NCI-H2171 treated with DMSO at 0.1 percent for 48 hours (cell line): Measurements from ENCODE around the gene COL23A1.
A peak's percentile ranks its signal among the peaks of the same experiment; 100 is the strongest.

ENCODE experiments used
- DNase-seq: peaks from one replicate; lab custom pipeline; 2025; lab: John Stamatoyannopoulos, UW

COL23A1 gene

DNA sequence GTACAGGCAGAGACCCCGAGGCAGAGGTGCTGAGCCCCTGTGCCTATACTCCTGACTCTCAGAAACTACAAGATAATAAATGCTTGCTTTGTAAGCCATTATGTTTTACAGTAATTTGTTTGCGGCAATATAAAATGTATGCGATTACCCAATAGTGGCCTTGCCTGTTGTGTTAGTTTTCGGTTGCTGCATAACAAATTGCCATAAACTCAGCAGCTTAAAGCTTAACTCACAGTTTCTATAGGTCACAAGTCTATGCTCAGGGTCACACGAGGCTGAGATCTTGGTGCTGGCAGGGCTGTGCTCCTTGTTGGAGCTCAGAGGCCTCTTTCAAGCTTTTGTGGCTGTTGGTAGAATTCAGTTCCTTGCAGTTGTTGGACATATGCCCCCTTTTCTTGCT, 114.8 kb downstream of the COL23A1 start:
- no peak for DNase-seq

GRCh38 chr5:178474562-178475184, 115.5 kb downstream of the COL23A1 start:
- no peak for DNase-seq

- DNase-seq: no peak
Observed at GRCh38 chr5:178473854-178474253, 116.3 kb downstream of the COL23A1 start.

GRCh38 chr5:178472138-178472537, 118.1 kb downstream of the COL23A1 start:
- DNase-seq: no peak

DNA sequence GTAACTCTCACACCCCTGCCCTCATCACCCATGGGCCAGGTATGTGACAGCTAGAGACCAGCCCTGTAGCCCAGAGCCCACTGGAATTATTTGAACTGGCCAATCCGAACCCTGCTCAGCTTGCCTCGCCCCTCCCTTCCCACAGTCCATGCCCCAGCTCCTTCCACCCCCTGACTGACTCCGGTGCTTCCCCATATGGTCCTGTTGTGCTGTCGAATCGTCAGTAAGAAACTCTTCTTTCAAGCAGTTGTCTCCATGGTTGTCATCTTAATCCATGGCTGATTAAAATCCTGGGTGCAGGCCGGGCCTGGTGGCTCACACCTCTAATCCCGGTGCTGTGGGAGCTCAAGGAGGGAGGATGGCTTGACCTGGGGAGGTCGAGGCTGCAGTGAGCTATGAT, 118.5 kb downstream of the COL23A1 start:
- DNase-seq: no peak

GRCh38 chr5:178470760-178471025, 119.5 kb downstream of the COL23A1 start:
- DNase-seq: no peak

- DNase-seq: no peak
Observed at GRCh38 chr5:178469975-178470759, 120.0 kb downstream of the COL23A1 start.

DNA sequence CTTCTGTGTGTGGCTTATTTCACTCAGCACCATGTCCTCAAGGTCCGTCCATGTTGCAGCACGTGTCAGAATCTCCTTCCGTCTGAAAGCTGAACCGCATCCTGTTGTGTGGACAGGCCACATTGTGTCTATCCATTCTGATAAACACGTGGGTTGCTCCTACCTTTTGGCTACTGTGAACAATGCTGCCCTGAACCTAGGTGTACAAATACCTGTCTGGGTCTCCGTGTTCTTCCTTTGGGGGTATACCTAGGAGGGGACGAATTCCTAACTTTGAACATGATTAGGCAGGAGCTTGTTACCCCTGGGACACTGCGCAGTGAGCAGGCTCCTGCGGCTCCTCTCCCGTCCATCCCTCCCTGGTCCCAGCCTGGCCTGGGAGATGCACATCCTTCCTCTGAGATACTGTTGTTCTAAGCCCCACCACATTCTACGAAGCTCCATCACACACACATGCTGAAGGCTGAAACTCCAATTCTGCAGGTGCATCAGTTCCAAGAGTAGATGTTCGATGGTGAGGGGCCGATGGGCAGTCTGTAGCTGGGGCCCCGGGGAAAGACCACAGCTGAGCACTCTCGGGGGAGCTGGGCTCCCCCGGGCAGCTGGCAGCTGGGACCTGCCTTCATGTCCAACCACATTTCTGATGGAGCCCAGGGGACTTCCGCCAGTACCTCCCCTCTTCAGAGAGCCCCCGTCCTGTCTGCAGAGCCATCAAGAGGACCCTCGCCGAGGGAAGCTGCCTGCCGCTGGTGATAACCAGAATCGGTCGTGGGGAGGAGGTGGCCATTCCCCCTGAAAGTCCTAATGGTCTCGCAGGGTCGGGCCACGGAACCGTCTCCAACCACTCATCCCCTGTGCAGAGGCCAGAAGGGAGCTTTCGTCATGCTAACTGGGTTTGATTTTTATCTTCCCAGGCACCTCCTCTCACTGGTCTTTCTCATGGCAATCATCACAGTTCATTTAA, 120.9 kb downstream of the COL23A1 start:
- DNase-seq: no peak

DNA sequence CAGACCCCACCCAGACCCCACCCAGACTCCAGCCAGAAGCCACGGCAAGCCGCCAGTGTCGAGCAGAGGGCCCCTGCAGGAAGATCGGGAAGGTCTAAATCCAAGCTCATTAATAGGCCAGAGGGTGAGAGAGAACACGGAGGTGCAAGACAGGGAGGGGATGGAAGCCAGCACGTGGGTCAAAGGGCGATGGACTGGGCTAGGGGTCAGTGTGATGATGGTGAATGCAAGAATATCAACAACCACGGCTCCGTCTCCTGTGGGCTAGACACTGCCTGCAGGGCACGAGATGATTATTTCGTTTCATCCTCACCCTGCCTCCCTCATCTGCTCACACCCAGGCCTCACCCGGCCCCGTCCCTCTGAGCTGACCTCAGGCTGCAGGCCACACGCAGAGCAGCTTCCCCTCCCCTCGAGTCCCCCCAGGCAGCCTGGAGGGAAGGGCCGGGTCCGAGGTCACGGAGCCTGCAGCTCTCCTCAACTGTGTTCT, 122.0 kb downstream of the COL23A1 start:
- DNase-seq: no peak

GRCh38 chr5:178467568-178468195, 122.5 kb downstream of the COL23A1 start:
- DNase-seq: no peak

DNA sequence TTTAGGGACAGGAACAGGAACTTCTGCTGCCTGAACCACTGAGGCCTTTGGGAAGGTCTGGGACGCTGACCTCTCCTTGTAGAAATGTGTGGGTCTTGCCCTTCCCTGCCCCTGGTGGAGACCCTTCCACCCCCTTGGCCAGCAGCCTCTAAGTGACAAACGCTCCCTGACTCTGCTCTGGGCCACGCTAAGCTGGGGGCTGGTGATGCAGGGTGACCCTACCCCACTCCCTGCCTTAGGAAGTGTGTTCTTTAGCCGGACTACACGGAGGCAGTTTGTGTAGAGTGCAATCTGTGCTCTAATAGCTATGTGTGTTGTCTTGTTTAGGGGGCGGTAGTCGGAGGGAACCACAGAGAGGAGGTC, 123.0 kb downstream of the COL23A1 start:
- DNase-seq: no peak

- DNase-seq: no peak
Observed at GRCh38 chr5:178466342-178466741, 123.9 kb downstream of the COL23A1 start.

DNA sequence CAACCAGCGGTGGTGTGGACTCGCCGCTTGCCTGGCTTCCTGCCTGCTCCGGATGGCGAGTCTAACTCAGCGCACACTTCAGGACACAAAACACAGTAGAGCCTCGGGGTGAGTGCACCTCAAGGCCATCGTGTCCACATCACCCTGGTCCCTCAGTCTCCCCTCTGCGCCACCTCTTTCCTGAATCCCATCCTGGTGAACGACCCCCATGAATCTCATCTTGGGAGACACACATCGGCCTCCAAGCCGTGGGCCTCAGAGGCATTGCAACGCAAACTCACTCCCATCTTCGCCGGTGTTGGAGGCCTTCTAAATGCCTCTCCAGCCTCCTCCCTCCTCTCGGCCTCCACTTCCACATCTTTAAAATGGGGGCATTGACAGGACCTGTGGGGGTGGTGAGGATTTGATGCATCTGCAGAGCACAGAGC, 124.3 kb downstream of the COL23A1 start:
- DNase-seq: no peak

- no peak for DNase-seq
Observed at GRCh38 chr5:178465228-178465860, 124.8 kb downstream of the COL23A1 start.

- DNase-seq: no peak
Observed at GRCh38 chr5:178464431-178465048, 125.7 kb downstream of the COL23A1 start.

DNA sequence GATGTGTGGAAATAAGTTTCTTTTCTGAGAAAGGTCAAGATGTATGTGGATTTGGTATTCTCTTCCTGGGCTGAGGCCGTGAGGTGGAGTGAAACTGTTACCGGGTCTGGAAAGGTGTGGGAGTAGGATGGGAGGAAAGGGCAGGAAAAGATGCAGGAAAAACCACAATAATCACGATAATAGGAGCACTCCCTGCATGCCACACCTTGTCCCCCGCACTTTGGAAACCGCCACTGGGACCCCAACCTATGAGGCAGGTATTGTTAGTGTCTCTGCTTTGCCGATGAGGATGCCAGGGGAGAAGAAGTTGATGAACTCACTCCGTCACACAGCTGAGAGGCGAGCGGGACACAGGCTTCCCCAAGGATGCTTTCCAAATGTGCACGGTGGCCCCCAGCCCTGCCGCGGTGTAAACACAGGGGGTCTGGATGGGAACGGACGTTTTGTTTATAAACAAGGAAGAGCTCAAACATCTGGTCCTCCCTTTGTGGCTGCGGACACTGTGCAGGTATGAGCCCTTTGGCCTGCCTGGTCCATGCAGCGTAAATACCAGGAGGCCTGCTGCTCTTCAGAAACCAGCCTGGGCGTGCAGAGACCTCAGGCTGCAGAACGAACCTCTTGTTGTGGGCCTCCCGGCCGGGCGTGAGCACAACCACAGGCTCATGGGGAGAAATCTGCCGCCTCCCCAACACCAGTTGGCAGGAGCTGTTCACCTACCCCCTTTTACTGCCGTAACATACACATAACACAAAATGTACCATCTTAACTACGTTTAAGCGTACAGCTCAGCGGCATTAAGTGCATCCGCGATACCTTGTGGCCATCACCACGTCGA, 126.7 kb downstream of the COL23A1 start:
- no peak for DNase-seq

DNA sequence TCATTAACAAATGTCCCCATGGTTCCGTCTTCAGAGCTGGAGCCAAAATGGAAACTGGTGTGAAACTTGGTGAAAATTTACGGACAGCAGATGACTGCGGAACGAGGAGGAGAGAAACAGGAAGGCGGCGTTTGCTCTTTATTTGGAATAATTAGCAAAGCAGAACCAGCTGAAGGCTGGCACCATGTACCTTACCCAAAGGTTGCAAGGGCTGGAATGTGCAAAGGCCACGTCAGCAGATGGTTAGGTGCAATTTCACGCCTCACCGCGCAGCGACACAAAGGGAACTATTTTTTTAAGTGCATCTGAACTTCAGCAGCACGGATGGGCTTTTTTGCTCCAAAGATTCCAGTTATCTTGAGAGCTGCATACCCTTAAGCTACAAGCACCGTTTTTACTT, 127.4 kb downstream of the COL23A1 start:
- DNase-seq: peak; percentile 37

GRCh38 chr5:178462076-178462475, 128.1 kb downstream of the COL23A1 start:
- no peak for DNase-seq

DNA sequence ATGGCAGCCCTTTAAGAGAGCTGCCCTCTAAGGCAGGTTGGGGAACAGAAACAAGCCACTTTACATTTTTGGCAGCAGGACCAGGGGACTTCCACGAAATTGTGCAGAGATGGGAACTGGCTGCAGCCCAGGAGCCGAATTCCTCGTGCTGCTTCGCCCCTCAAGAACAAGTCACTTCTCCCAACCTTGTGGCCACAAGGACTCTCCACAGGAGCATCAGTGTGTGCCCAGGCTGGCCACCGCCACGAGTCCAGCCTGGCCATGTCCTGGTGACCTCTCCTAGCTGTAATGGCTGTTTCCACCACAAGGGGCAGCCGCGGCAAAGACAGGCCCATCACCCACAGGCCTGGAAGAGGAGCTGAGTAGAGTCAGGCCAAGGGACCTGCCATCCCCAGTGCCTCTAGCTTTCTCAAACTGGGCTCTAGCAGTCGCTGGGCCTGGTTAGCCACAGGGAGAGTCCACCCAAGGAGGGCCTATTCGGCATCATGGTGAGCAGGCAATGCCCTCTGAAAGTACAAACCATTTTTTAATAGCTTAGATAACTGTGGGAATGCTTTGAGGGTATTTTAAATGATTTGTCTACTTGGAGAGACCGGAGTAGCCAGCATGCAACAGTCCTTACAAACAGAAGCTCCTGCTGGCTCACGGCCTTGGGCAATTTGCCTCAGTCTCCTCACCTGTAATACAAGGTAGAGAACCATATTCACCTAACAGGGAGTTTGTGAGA, 129.0 kb downstream of the COL23A1 start:
- no peak for DNase-seq

GRCh38 chr5:178460598-178460997, 129.6 kb downstream of the COL23A1 start:
- DNase-seq: no peak
